Astrocyte of the cerebellum (primary cell): ENCODE measurements around the gene MSGN1.

Experiments
- DNase-seq: peaks from one replicate; pipeline ENCODE4 v3.0.0-alpha.2; 2011; ENCODE audit warnings: low read depth
- H3K4me3 ChIP-seq: 2 replicates; pipeline ENCODE4 v1.5.1; 2011; ENCODE audit warnings: mild to moderate bottlenecking, low read depth, low read length, moderate library complexity
- in situ Hi-C: cut with HindIII; loops from 2 replicates; pipeline ENCODE4 v1.10.0; 2017; ENCODE audit warnings: low sequenced_read_pairs
- TF ChIP-seq, protein P1 (sequence below): IDR thresholded peaks from 2 replicates; pipeline ENCODE4 v1.5.1; 2012; ENCODE audit warnings: low read length, low read depth, moderate library complexity, mild to moderate bottlenecking; ENCODE audit errors: missing control alignments

The MSGN1 gene

DNA sequence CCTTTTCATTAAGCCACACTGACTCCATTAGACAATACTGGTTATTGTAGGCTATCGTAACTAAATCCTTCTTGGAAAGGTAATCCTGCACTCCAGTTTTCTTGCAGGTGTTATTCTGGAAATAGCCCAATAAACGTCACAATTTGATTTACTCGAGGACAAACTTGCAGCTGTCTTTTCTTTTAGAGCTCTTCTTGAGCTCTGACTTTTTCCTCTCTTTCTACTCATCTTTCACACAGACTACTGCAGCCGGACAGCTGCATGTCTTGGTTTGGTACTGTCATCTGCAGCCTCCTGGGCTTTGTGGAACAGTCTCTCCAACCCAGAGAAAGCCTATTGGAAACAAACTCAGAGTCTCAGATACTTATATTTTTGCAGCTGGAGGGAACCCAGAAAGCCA, 23.0 kb upstream of the MSGN1 start:
- DNase-seq = no peak
- TF ChIP-seq, protein P1, sequence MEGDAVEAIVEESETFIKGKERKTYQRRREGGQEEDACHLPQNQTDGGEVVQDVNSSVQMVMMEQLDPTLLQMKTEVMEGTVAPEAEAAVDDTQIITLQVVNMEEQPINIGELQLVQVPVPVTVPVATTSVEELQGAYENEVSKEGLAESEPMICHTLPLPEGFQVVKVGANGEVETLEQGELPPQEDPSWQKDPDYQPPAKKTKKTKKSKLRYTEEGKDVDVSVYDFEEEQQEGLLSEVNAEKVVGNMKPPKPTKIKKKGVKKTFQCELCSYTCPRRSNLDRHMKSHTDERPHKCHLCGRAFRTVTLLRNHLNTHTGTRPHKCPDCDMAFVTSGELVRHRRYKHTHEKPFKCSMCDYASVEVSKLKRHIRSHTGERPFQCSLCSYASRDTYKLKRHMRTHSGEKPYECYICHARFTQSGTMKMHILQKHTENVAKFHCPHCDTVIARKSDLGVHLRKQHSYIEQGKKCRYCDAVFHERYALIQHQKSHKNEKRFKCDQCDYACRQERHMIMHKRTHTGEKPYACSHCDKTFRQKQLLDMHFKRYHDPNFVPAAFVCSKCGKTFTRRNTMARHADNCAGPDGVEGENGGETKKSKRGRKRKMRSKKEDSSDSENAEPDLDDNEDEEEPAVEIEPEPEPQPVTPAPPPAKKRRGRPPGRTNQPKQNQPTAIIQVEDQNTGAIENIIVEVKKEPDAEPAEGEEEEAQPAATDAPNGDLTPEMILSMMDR = no peak

DNA sequence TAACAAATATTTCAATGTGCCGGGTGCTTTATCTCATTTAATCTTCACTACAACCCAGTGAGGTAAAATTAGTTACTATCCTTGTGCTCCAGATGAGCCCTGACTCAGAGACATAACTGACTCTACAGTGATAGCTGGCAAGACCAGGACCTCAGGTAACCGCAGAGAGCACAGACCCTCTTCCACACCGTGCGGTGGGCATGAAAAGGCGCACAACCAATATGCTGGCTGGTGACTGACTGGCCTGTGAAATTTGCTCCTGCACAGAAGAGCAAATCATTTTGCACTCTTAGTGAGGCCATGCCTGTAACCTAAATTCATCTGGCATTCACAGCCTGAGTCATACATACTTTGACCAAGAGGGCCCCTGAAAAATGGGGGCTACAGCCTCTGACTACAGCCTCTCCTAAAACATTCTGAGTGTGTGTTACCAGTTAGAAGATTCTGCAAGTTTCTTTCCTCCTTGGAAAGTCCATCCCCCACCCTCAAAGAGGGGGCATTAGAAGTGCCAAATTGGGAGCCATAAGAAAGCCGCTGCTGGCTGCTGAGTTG, 22.4 kb upstream of the MSGN1 start:
- no peak overlapping the region for H3K4me3 ChIP-seq
- TF ChIP-seq, protein P1 = no peak
- in situ Hi-C loops = no loop called here
- DNase-seq = no peak

More for the DNA sequence above, 23.0 kb upstream of the MSGN1 start:
- in situ Hi-C loops = no loop called here
- H3K4me3 ChIP-seq = no peak overlapping the region

DNA sequence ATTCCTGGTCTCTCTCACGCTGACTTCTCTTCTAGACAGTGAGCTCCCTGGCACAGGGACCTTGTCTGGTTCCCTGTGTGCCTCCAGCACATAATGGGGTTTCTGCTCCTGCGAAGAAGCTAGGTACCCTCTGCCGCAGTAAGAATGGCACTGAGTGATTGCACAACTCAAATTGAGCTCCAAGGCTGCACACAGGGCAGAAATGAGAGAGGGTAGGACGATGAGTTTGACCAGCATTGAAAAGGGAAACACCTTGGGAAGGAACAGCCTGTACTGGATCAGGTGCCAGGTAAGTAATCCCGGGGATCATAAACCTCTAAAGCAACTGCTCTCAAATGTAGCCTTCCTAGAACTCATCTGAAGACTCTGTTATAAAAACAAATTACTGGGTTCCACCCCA, 21.0 kb upstream of the MSGN1 start:
- TF ChIP-seq, protein P1 = no peak
- no peak for DNase-seq
- no peak overlapping the region for H3K4me3 ChIP-seq
- in situ Hi-C loops = no loop called here

DNA sequence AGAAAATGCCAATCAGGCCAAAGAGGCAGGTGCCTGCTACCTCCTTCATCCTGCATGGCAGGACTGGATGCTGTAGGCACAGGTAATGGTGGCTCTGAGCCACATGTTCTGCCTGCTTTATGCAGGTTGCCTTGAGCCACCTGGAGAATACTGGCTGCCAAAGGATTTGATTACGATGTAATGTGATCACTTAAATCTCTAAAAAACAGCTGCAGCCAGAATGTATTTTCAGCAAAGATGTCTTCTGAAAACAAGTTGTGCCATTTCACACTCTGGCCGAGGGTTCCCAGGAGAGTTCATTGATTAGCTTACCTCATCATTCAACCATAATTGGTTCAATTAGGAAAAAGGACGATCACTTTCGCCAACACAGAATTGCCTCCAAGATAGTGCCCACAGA, 17.9 kb upstream of the MSGN1 start:
- no peak for DNase-seq
- TF ChIP-seq, protein P1 = no peak
- H3K4me3 ChIP-seq = no peak overlapping the region
- in situ Hi-C loops = no loop called here

DNA sequence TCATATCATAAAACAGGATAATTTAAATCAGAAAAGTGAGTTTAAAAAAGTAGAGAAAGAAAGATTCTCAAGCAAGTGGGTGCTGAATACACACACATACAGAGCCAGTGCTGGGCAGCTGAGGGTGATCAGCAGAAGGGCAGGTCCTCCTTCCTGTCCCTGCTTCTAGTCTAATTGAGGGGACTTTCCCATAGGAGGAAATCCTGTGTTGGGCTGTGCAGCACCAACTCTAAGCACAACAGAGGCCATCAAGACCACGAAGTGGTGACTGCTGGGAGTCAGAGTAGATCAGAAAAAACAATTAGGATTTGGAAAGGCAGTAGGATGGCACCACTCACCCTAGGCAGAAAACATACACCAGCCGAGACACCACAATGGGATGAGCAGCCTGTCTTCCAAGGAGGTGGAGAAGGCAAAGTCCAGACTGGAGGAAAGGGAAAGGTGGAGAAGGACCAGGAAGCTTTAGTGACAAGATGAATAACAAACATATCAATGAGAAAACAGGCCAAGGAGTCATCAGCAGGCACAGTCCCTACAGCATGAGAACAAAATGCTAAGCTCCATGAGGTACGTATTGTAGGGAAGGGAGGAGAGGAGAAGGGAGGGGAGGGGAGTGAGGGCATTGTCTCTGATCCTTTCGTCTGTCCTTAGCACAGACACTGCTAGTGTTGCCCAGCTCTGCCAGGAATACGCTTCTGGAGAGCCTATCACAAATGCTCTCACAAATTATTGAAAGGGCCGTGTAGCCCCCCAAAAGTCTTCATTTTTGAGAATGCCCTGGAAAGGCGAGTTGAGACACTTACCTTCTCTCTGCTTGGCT, 16.7 kb upstream of the MSGN1 start:
- no peak for DNase-seq
- TF ChIP-seq, protein P1 = no peak
- no peak overlapping the region for H3K4me3 ChIP-seq
- in situ Hi-C loops = no loop called here

DNA sequence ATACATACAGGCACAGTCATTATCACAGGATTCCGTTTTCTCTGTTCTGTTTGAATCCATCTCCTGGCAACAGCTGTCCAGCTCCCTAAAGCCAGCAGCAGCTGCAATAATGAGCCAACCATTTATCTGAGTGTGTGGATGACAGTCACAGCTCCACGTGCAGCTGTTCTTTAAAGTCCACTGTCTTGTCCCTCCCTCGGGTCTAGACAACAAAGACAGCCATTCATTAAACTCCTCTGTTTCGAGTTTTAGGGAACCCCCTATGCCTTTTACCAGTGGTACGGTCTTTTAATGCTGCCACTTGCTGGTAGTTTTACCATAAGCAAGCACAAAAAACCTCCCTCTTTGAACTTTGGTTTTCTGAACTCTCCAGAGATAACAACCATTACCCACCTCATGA, 16.0 kb upstream of the MSGN1 start:
- TF ChIP-seq, protein P1 = no peak
- in situ Hi-C loops = no loop called here
- no peak for DNase-seq
- no peak overlapping the region for H3K4me3 ChIP-seq
